Prostate gland (tissue), 2 donors: ENCODE data around the gene CX3CL1. TPM values are rescaled to one million over a fixed set of nuclear protein-coding genes. Genes with fewer than 3 reads are reported as not detected.

Source experiments
- DNase-seq: peaks from one replicate; pipeline ENCODE4 v3.0.0-alpha.2; 2019; ENCODE audit warnings: low spot score
- H3K27ac ChIP-seq, 2 donors: fragments of 200-600 bp; sonication (generic); 2 replicates each; pipeline ENCODE4 v1.5.1; 2017 to 2019
- H3K27me3 ChIP-seq: fragments of 200-600 bp; sonication (generic); replicated peaks from 2 replicates; pipeline ENCODE4 v1.5.1; 2019; ENCODE audit not compliant: insufficient read depth
- H3K36me3 ChIP-seq, 2 donors: fragments of 200-600 bp; sonication (generic); 1 replicate in 1 of 2; 2 replicates in 1 of 2; pipeline versions ENCODE4 v1.5.1 to v1.8.1; 2017 to 2019
- H3K4me1 ChIP-seq: fragments of 200-600 bp; sonication (generic); replicated peaks from 2 replicates; pipeline ENCODE4 v1.5.1; 2019
- H3K4me3 ChIP-seq, 2 donors: fragments of 200-600 bp; sonication (generic); 2 replicates each; pipeline ENCODE4 v1.5.1; 2017 to 2019
- H3K9me3 ChIP-seq: fragments of 200-600 bp; sonication (generic); 2 replicates; pipeline ENCODE4 v1.5.1; 2017
- CTCF ChIP-seq, 4 experiments: fragments of 200-600 bp in 2 of 4; fragments of 450-650 bp in 2 of 4; sonication (generic) in 2 of 4; IDR thresholded peaks; 1 replicate in 3 of 4; 2 replicates in 1 of 4; pipeline ENCODE4 v1.5.1; 2016 to 2019; ENCODE audit warnings: antibody characterized with exemption in 4 of 4, mild to moderate bottlenecking in 2 of 4, moderate library complexity in 2 of 4
- POLR2A ChIP-seq: fragments of 450-650 bp; IDR thresholded peaks from one replicate; pipeline ENCODE4 v1.6.1; 2016; ENCODE audit warnings: antibody characterized with exemption, mild to moderate bottlenecking
- POLR2AphosphoS5 ChIP-seq: sonication (generic); formaldehyde crosslinking; IDR thresholded peaks from one replicate; pipeline ENCODE4 v1.6.1; 2017; ENCODE audit warnings: antibody characterized with exemption
- WGBS: methylation state at CpG from one replicate; pipeline ENCODE4 v1.1.5; 2018; 5-methylcytosine and 5-hydroxymethylcytosine counted together
- intact Hi-C: fragments of 100-400 bp; cut with DNase I; formaldehyde crosslinking; loops from one replicate; pipeline ENCODE4 v1.14.2; 2022
- total RNA-seq, 2 donors: library from RNA; depleted of rRNA; stranded (reverse); fragments of >200 nt; gene quantifications; one replicate each; pipeline ENCODE4 v1.1.0, GENCODE V29; 2016

CX3CL1 gene
- total RNA-seq, 2 donors from 2014 or later, result 30.2 to 52.6 TPM

DNA sequence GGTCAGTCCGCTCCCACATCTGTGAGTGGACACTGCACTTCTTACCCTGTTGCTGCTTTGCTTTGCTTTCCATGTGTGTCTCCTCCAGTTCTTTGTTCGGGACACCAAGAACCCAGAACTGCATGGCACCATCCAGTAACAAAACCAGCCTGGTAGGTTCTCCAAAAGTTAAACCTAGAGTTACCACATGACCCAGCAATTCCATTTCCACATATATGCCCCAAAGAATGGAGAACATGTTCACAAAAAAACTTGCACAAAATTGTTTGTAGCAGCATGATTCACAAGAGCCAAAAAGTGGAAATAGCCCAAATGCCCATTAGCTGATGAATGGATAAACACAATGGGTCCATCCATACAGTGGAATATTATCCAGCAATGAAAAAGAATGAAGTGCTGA, 24.0 kb upstream of the CX3CL1 start:
- no peak overlapping the region for H3K4me3 ChIP-seq
- H3K27ac ChIP-seq, result no peak overlapping the region
- no peaks in the 10 kb centered on the region for H3K36me3 ChIP-seq
- no peaks in the 10 kb centered on the region for H3K4me1 ChIP-seq
- H3K27me3 ChIP-seq, result no peaks in the 10 kb centered on the region
- DNase-seq, result no peak
- TF ChIP-seq POLR2AphosphoS5 (no peak), CTCF (IDR thresholded peaks at IDR 0.05) (no peak), POLR2A (no peak)
- WGBS, result 98% methylated on average over 2 of the region's 2 CpGs
- no peaks in the 10 kb centered on the region for H3K9me3 ChIP-seq
- intact Hi-C loops, result no loop called here

GRCh38 chr16:57349212-57350031, 22.9 kb upstream of the CX3CL1 start:
- DNase-seq, result no peak
- Histone ChIP-seq H3K4me3 (no peak overlapping the region), H3K9me3 (no peaks in the 10 kb centered on the region), H3K36me3 (no peaks in the 10 kb centered on the region), H3K4me1 (no peaks in the 10 kb centered on the region), H3K27ac (no peak overlapping the region), H3K27me3 (no peaks in the 10 kb centered on the region)
- intact Hi-C loops, result no loop called here
- TF ChIP-seq POLR2A (no peak), POLR2AphosphoS5 (no peak), CTCF (IDR thresholded peaks at IDR 0.05) (no peak)
- WGBS, result 67% methylated on average over 14 of the region's 14 CpGs

- H3K4me3 ChIP-seq, result no peak overlapping the region
- no peaks in the 10 kb centered on the region for H3K4me1 ChIP-seq
- H3K27me3 ChIP-seq, result no peaks in the 10 kb centered on the region
- no peak for DNase-seq
- no peak overlapping the region for H3K27ac ChIP-seq
- no peaks in the 10 kb centered on the region for H3K36me3 ChIP-seq
- no peaks in the 10 kb centered on the region for H3K9me3 ChIP-seq
- intact Hi-C loops, result no loop called here
- TF ChIP-seq CTCF (IDR thresholded peaks at IDR 0.05) (no peak), POLR2A (no peak), POLR2AphosphoS5 (no peak)
- 71% methylated on average over 6 of the region's 6 CpGs for WGBS
Measured at GRCh38 chr16:57352636-57353047, 19.6 kb upstream of the CX3CL1 start.

DNA sequence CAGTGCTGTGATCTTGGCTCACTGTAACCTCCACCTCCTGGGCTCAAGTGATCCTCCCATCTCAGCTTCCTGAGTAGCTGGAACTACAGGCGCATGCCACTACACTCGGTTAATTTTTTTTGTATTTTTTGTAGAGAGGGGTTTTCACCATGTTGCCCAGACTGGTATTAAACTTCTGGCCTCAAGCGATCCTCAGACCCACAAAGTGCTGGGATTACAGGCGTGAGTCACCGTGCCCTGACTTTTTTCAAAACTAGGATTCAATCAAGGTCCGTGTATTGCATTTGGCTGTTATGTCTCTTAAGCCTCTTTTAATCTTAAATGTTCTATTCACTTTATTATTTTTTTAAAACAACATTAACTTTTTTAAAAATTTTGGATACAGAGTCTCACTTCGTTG, 18.0 kb upstream of the CX3CL1 start:
- intact Hi-C loops, result no loop called here

More for the DNA sequence above, 18.0 kb upstream of the CX3CL1 start:
- Histone ChIP-seq H3K27ac (no peak overlapping the region), H3K4me3 (no peak overlapping the region), H3K4me1 (no peaks in the 10 kb centered on the region), H3K9me3 (no peaks in the 10 kb centered on the region), H3K36me3 (no peaks in the 10 kb centered on the region), H3K27me3 (no peaks in the 10 kb centered on the region)
- no peak for DNase-seq
- 89% methylated on average over 7 of the region's 7 CpGs for WGBS
- no peak for TF ChIP-seq POLR2AphosphoS5
- no peak for TF ChIP-seq CTCF (IDR thresholded peaks at IDR 0.05)
- TF ChIP-seq POLR2A, result no peak
